Glutamatergic neuron (in vitro differentiated cells): ENCODE data around the gene BRCC3. TPM values are rescaled to one million over a fixed set of nuclear protein-coding genes. Genes with fewer than 3 reads are reported as not detected.
"Not testable (repeated sequence)": the region's sequence is repeated elsewhere in the genome, so short reads cannot be mapped to it uniquely, and the experiment has no call there.

Experiments
- DNase-seq: peaks from one replicate; pipeline ENCODE4 v3.0.0; 2022
- H3K27ac Mint-ChIP-seq: one replicate; pipeline ENCODE4 v1.8.0; 2020; ENCODE audit warnings: mild to moderate bottlenecking, mixed read lengths, inconsistent platforms; ENCODE audit not compliant: unreplicated experiment
- H3K27me3 Mint-ChIP-seq: one replicate; pipeline ENCODE4 v1.8.0; 2020; ENCODE audit warnings: mild to moderate bottlenecking, moderate library complexity, mixed read lengths, inconsistent platforms; ENCODE audit not compliant: unreplicated experiment
- H3K36me3 Mint-ChIP-seq: one replicate; pipeline ENCODE4 v1.8.0; 2020; ENCODE audit warnings: mild to moderate bottlenecking, mixed read lengths, inconsistent platforms; ENCODE audit not compliant: unreplicated experiment
- H3K4me1 Mint-ChIP-seq: one replicate; pipeline ENCODE4 v1.8.0; 2020; ENCODE audit warnings: mild to moderate bottlenecking, low read depth, mixed read lengths, inconsistent platforms; ENCODE audit not compliant: unreplicated experiment
- H3K4me3 Mint-ChIP-seq: one replicate; pipeline ENCODE4 v1.8.0; 2020; ENCODE audit warnings: mild to moderate bottlenecking, mixed read lengths, inconsistent platforms; ENCODE audit not compliant: unreplicated experiment
- H3K9me3 Mint-ChIP-seq: one replicate; pipeline ENCODE4 v1.8.0; 2020; ENCODE audit warnings: mild to moderate bottlenecking, moderate library complexity, mixed read lengths, inconsistent platforms; ENCODE audit not compliant: unreplicated experiment
- total RNA-seq: library from RNA; stranded (reverse); fragmentation: NEBNext Ultra II Directional; extraction: Animal tissue kit (Norgen Biotek cat#: 25700); gene quantifications from one replicate; pipeline ENCODE4 v1.2.1, GENCODE V29; 2021; ENCODE audit not compliant: unreplicated experiment
- TF ChIP-seq, protein P1 (sequence below): fragments of 200-600 bp; sonication (generic); IDR thresholded peaks from one replicate; pipeline ENCODE4 v1.5.0; 2021; ENCODE audit not compliant: partially characterized antibody, unreplicated experiment

Gene BRCC3
- total RNA-seq, 1 donor from 2014 or later: 21.9 TPM

- H3K27me3 Mint-ChIP-seq: no peaks in the 10 kb centered on the region
Observed at GRCh38 chrX:155143959-155144548, 72.7 kb downstream of the BRCC3 start.

DNA sequence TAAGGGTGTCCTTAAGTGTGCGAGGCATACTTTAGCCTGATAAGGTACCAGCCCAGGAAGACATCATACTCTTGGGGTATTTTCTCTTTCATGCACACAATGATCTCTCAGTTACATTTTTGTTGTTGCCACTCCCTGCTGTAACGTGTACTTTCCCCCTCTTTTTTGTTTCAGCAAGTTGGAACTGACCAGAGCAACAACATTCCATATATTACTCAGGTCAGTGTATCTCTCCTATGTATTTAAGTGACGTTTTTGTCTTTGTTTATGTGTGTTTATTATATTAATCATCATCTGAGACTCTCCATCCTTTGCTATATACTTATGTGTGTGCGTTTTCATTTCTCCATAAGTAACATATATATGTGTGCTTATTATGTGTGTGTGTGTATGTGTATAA, 73.6 kb downstream of the BRCC3 start:
- H3K4me1 Mint-ChIP-seq: no peaks in the 10 kb centered on the region
- no peaks in the 10 kb centered on the region for H3K36me3 Mint-ChIP-seq
- no peaks in the 10 kb centered on the region for H3K27me3 Mint-ChIP-seq
- TF ChIP-seq, protein P1, sequence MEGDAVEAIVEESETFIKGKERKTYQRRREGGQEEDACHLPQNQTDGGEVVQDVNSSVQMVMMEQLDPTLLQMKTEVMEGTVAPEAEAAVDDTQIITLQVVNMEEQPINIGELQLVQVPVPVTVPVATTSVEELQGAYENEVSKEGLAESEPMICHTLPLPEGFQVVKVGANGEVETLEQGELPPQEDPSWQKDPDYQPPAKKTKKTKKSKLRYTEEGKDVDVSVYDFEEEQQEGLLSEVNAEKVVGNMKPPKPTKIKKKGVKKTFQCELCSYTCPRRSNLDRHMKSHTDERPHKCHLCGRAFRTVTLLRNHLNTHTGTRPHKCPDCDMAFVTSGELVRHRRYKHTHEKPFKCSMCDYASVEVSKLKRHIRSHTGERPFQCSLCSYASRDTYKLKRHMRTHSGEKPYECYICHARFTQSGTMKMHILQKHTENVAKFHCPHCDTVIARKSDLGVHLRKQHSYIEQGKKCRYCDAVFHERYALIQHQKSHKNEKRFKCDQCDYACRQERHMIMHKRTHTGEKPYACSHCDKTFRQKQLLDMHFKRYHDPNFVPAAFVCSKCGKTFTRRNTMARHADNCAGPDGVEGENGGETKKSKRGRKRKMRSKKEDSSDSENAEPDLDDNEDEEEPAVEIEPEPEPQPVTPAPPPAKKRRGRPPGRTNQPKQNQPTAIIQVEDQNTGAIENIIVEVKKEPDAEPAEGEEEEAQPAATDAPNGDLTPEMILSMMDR: no peak
- no peaks in the 10 kb centered on the region for H3K9me3 Mint-ChIP-seq
- H3K27ac Mint-ChIP-seq: no peak overlapping the region
- DNase-seq: no peak
- H3K4me3 Mint-ChIP-seq: no peak overlapping the region

More at GRCh38 chrX:155143959-155144548, 72.7 kb downstream of the BRCC3 start:
- no peak overlapping the region for H3K27ac Mint-ChIP-seq
- H3K9me3 Mint-ChIP-seq: no peaks in the 10 kb centered on the region
- TF ChIP-seq, protein P1: no peak
- no peak overlapping the region for H3K4me3 Mint-ChIP-seq
- no peaks in the 10 kb centered on the region for H3K36me3 Mint-ChIP-seq
- no peak for DNase-seq
- H3K4me1 Mint-ChIP-seq: no peaks in the 10 kb centered on the region

DNA sequence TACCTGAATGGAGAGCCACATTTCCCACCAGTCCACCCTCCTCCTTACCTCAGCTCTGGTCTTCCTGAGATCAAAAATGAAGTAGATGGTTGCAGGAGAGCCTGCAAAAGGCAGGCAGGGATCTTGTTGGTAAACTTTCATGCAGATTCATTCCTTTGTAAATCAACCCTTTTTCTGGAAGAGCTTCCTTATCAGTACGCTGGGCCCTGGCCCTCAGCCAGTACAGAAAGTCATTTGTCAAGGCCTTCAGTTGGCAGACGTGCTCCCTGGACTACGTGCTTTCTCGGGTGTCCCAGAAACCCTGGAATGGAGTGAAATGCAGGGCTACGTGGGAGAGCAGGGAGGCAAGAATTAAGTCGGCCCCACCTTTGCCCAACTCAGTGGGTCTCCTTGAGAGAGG, 76.3 kb downstream of the BRCC3 start:
- H3K27ac Mint-ChIP-seq, H3K4me1 Mint-ChIP-seq, DNase-seq, H3K36me3 Mint-ChIP-seq, H3K27me3 Mint-ChIP-seq, H3K9me3 Mint-ChIP-seq, H3K4me3 Mint-ChIP-seq: not testable (repeated sequence)

GRCh38 chrX:155148166-155148565, 76.9 kb downstream of the BRCC3 start:
- H3K4me3 Mint-ChIP-seq, H3K9me3 Mint-ChIP-seq, DNase-seq, H3K4me1 Mint-ChIP-seq, H3K27me3 Mint-ChIP-seq, H3K36me3 Mint-ChIP-seq, H3K27ac Mint-ChIP-seq: not testable (repeated sequence)

- Mint-ChIP-seq H3K4me1 (no peaks in the 10 kb centered on the region), H3K9me3 (peaks cover 3% of the 10 kb centered on the region), H3K27ac (no peak overlapping the region), H3K4me3 (no peak overlapping the region), H3K36me3 (no peaks in the 10 kb centered on the region), H3K27me3 (no peaks in the 10 kb centered on the region)
- TF ChIP-seq, protein P1: peak; percentile 69
- peak; percentile 27 for DNase-seq
Observed at GRCh38 chrX:155148724-155149537, 77.6 kb downstream of the BRCC3 start.

DNA sequence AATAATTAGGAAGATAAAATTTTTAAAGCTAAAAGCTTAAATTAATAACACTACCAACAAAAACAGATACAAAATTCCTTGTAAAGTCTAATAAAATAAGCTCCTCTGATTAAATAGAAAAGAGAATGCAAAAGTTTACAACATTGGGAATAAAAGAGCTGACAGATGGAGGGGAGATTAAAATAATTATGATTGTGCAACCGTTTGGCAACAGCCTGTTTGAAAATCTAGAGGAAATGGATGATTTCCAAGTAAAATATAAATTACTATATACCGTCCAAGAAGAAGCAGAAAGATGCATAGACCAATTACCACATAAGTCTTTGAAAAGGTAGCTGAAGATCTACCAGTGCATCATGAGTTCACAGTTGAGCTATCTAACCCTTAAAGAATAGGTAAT, 98.6 kb downstream of the BRCC3 start:
- no peak for DNase-seq
- no peak overlapping the region for H3K27ac Mint-ChIP-seq
- H3K4me1 Mint-ChIP-seq: no peaks in the 10 kb centered on the region
- no peaks in the 10 kb centered on the region for H3K27me3 Mint-ChIP-seq
- no peak overlapping the region for H3K4me3 Mint-ChIP-seq
- no peaks in the 10 kb centered on the region for H3K9me3 Mint-ChIP-seq
- no peaks in the 10 kb centered on the region for H3K36me3 Mint-ChIP-seq
- TF ChIP-seq, protein P1: no peak
